Measurements from ENCODE around the gene NDUFA1. TPM values are rescaled to one million over a fixed set of nuclear protein-coding genes. Genes with fewer than 3 reads are reported as not detected.
"Not testable (repeated sequence)": the region's sequence is repeated elsewhere in the genome, so short reads cannot be mapped to it uniquely, and the experiment has no call there.

Gene NDUFA1
- total RNA-seq, 5 donors from 2014 or later (not counting 1 experiment from before 2014, with no cell fraction given), result 56.3 to 60.8 (median 58.0) TPM

GRCh38 chrX:119919835-119920585 is 48.4 kb downstream of the NDUFA1 start:
- Mint-ChIP-seq H3K4me1 (no peaks in the 10 kb centered on the region), H3K9me3 (no peaks in the 10 kb centered on the region), H3K27ac (no peak overlapping the region), H3K4me3 (no peak overlapping the region), H3K27me3 (peaks cover 2 to 3% of the 10 kb centered on the region in 2 donors), H3K36me3 (peaks cover 8% of the 10 kb centered on the region)
- Histone ChIP-seq H3K27me3 (replicated peaks in 1 of 2; ENCODE audit: control insufficient read depth in 2 of 2, extremely low read depth in 1 of 2, insufficient read depth in 2 of 2, low read length in 1 of 2) (no peaks in the 10 kb centered on the region), H3K36me3 (ENCODE audit: control insufficient read depth in 2 of 2, extremely low read depth in 1 of 2, insufficient read depth in 1 of 2, low read length in 1 of 2) (peaks cover 0 to under 1% of the 10 kb centered on the region in 2 donors), H3K27ac (ENCODE audit: low read length) (no peak overlapping the region), H3K9me3 (no peaks in the 10 kb centered on the region), H3K4me1 (ENCODE audit: control insufficient read depth in 1 of 2, extremely low read depth in 1 of 2, insufficient read depth in 2 of 2, low read length in 2 of 2) (no peaks in the 10 kb centered on the region), H3K4me3 (ENCODE audit: control insufficient read depth in 1 of 2, extremely low read depth in 1 of 2, low read length in 1 of 2) (no peak overlapping the region)
- WGBS (ENCODE audit: insufficient coverage), result no CpG with 5 or more reads among the region's 5 CpGs
- ChIA-PET CTCF (no interaction called here), POLR2A (interaction anchor here in 1 of 2 donors (0.6 kb wide), 1 partner anchor 16 kb away, joined by 3 read pairs; no protein-coding TSS in a partner anchor)
- no peak for DNase-seq
- no peak for ATAC-seq (replicated peaks in 1 of 4)

GRCh38 chrX:119922391-119922790 is 50.8 kb downstream of the NDUFA1 start:
- H3K4me1 ChIP-seq (ENCODE audit: control insufficient read depth in 1 of 2, extremely low read depth in 1 of 2, insufficient read depth in 2 of 2, low read length in 2 of 2); CTCF ChIA-PET; H3K4me1 Mint-ChIP-seq; H3K27ac ChIP-seq (ENCODE audit: low read length); H3K27ac Mint-ChIP-seq; ATAC-seq (replicated peaks in 1 of 4); H3K4me3 ChIP-seq (ENCODE audit: control insufficient read depth in 1 of 2, extremely low read depth in 1 of 2, low read length in 1 of 2); POLR2A ChIA-PET; H3K4me3 Mint-ChIP-seq; DNase-seq; H3K27me3 ChIP-seq (replicated peaks in 1 of 2; ENCODE audit: control insufficient read depth in 2 of 2, extremely low read depth in 1 of 2, insufficient read depth in 2 of 2, low read length in 1 of 2); H3K27me3 Mint-ChIP-seq; H3K36me3 ChIP-seq (ENCODE audit: control insufficient read depth in 2 of 2, extremely low read depth in 1 of 2, insufficient read depth in 1 of 2, low read length in 1 of 2); H3K9me3 ChIP-seq; H3K9me3 Mint-ChIP-seq: not testable (repeated sequence)
- H3K36me3 Mint-ChIP-seq, result peaks cover 11% of the 10 kb centered on the region
- WGBS (ENCODE audit: insufficient coverage), result no CpG with 5 or more reads among the region's 7 CpGs

Other genes with a start within 250 kb of the NDUFA1 start
- 100 to 1,000 TPM; 171 to 269 (median 206) TPM for gene SEPTIN6, start 178.7 kb upstream of the NDUFA1 start, total RNA-seq
- gene SOWAHD, start 113.2 kb upstream of the NDUFA1 start, total RNA-seq, result 1 to 10 TPM in 3 of 5 donors, under 1 TPM in 1, not detected in 1; 0.48 to 2.2 (median 1.6) TPM
- gene RPL39, start 80.2 kb upstream of the NDUFA1 start, total RNA-seq, result 1,000 to 10,000 TPM; 2,957 to 4,080 (median 3,439) TPM
- gene UPF3B, start 18.9 kb upstream of the NDUFA1 start, total RNA-seq, result 10 to 100 TPM in 2 of 5 donors, 1 to 10 TPM in 3; 7.2 to 11.8 (median 9.6) TPM
- 10 to 100 TPM; 23.4 to 40.5 (median 36.5) TPM for gene RNF113A, start 99 bp upstream of the NDUFA1 start, total RNA-seq
- gene AKAP14, start 24.1 kb downstream of the NDUFA1 start, total RNA-seq, result not detected
- gene NKAP, start 71.9 kb downstream of the NDUFA1 start, total RNA-seq, result 10 to 100 TPM; 12.2 to 16.9 (median 14.2) TPM
- gene RHOXF2B, start 205.9 kb downstream of the NDUFA1 start, total RNA-seq, result under 1 TPM in 1 of 5 donors, not detected in 4; 0.16 TPM
- gene RHOXF1, start 244.1 kb downstream of the NDUFA1 start, total RNA-seq, result 1 to 10 TPM in 2 of 5 donors, under 1 TPM in 3; 0.60 to 1.5 (median 0.85) TPM